ENCODE results near the gene MOG. TPM values are rescaled to one million over a fixed set of nuclear protein-coding genes. Genes with fewer than 3 reads are reported as not detected.
A peak's percentile ranks its signal among the peaks of the same experiment; 100 is the strongest.

Gene MOG
- total RNA-seq, 4 donors from 2014 or later: not detected

- 94% methylated on average over 1 of the region's 1 CpG for WGBS, 2 donors
- Histone ChIP-seq H3K4me1 (no peaks in the 10 kb centered on the region), H3K4me3 (no peak overlapping the region), H3K27me3 (no peaks in the 10 kb centered on the region), H3K27ac (no peak overlapping the region), H3K9me3 (no peaks in the 10 kb centered on the region), H3K36me3 (peaks cover 0 to 87% (median 0%) of the 10 kb centered on the region in 3 donors)
- no peak for TF ChIP-seq POLR2A (IDR thresholded peaks at IDR 0.05)
- TF ChIP-seq CTCF (IDR thresholded peaks at IDR 0.05): no peak
- no peak for TF ChIP-seq EP300 (IDR thresholded peaks at IDR 0.05)
- no peak for DNase-seq (ENCODE audit: low spot score in 2 of 2)
These were observed 37.2 kb upstream of the MOG start for GRCh38 chr6:29619578-29620160.

GRCh38 chr6:29620630-29621029 lies 36.3 kb upstream of the MOG start:
- Histone ChIP-seq H3K4me3 (no peak overlapping the region), H3K27ac (no peak overlapping the region), H3K9me3 (no peaks in the 10 kb centered on the region), H3K4me1 (no peaks in the 10 kb centered on the region), H3K27me3 (no peaks in the 10 kb centered on the region), H3K36me3 (peaks cover 0 to 78% (median 0%) of the 10 kb centered on the region in 3 donors)
- TF ChIP-seq CTCF (IDR thresholded peaks at IDR 0.05) (no peak), POLR2A (IDR thresholded peaks at IDR 0.05) (no peak), EP300 (IDR thresholded peaks at IDR 0.05) (no peak)
- DNase-seq (ENCODE audit: low spot score in 2 of 2): no peak
- WGBS, 2 donors: 82% methylated on average over 4 of the region's 4 CpGs

GRCh38 chr6:29624520-29624961 lies 32.4 kb upstream of the MOG start:
- Histone ChIP-seq H3K4me3 (no peak overlapping the region), H3K27me3 (no peaks in the 10 kb centered on the region), H3K36me3 (peaks cover 0 to 44% (median 0%) of the 10 kb centered on the region in 3 donors), H3K9me3 (no peaks in the 10 kb centered on the region), H3K27ac (no peak overlapping the region), H3K4me1 (peaks cover 0 to 22% (median 14%) of the 10 kb centered on the region in 4 donors)
- WGBS, 2 donors: 69 to 77% methylated on average over 3 of the region's 3 CpGs
- TF ChIP-seq EP300 (IDR thresholded peaks at IDR 0.05): no peak
- no peak for DNase-seq (ENCODE audit: low spot score in 2 of 2)

GRCh38 chr6:29625337-29625930 lies 31.5 kb upstream of the MOG start:
- no peak for TF ChIP-seq CTCF (IDR thresholded peaks at IDR 0.05)
- no peak for TF ChIP-seq EP300 (IDR thresholded peaks at IDR 0.05)
- no peak for TF ChIP-seq POLR2A (IDR thresholded peaks at IDR 0.05)
- DNase-seq (ENCODE audit: low spot score in 2 of 2): no peak
- WGBS, 2 donors: 62 to 65% methylated on average over 7 of the region's 7 CpGs
- Histone ChIP-seq H3K27me3 (no peaks in the 10 kb centered on the region), H3K4me1 (peaks cover 0 to 28% (median 15%) of the 10 kb centered on the region in 4 donors), H3K4me3 (no peak overlapping the region), H3K36me3 (peaks cover 0 to 35% (median 0%) of the 10 kb centered on the region in 3 donors), H3K9me3 (no peaks in the 10 kb centered on the region), H3K27ac (no peak overlapping the region)

GRCh38 chr6:29626948-29627754 lies 29.7 kb upstream of the MOG start:
- peaks cover 0 to 18% (median 0%) of the 10 kb centered on the region in 3 donors for H3K36me3 ChIP-seq
- no peak for TF ChIP-seq CTCF (IDR thresholded peaks at IDR 0.05)
- no peak for TF ChIP-seq POLR2A (IDR thresholded peaks at IDR 0.05)
- TF ChIP-seq EP300 (IDR thresholded peaks at IDR 0.05): no peak
- no peaks in the 10 kb centered on the region for H3K9me3 ChIP-seq
- peaks cover 0 to 41% (median 19%) of the 10 kb centered on the region in 4 donors for H3K4me1 ChIP-seq
- H3K27me3 ChIP-seq: no peaks in the 10 kb centered on the region
- peak overlapping the region; percentile 74 to 85 (median 78) for H3K27ac ChIP-seq
- peak overlapping the region; percentile 53 to 70 (median 60) for H3K4me3 ChIP-seq
- 16 to 23% methylated on average over 21 to 29 of the region's 31 CpGs for WGBS, 2 donors
- no peak for DNase-seq (ENCODE audit: low spot score in 2 of 2)
